ENCODE results near the gene UGT1A8. TPM values are rescaled to one million over a fixed set of nuclear protein-coding genes. Genes with fewer than 3 reads are reported as not detected.

UGT1A8 gene
- total RNA-seq, 2 donors from 2014 or later = not detected

- no peaks in the 10 kb centered on the region for H3K4me1 Mint-ChIP-seq
- Histone ChIP-seq H3K4me3 (ENCODE audit: low read length) (no peak overlapping the region), H3K4me1 (ENCODE audit: control insufficient read depth, insufficient read depth, low read length) (no peaks in the 10 kb centered on the region), H3K27ac (ENCODE audit: low read depth, low read length) (no peak overlapping the region), H3K9ac (ENCODE audit: extremely low read depth, low read length, poor library complexity, severe bottlenecking) (no peak overlapping the region), H3K27me3 (ENCODE audit: control insufficient read depth, insufficient read depth, low read length, poor library complexity, severe bottlenecking) (no peaks in the 10 kb centered on the region), H3K9me3 (ENCODE audit: control insufficient read depth, low read length) (no peaks in the 10 kb centered on the region), H3K36me3 (ENCODE audit: control insufficient read depth, insufficient read depth, low read length) (no peaks in the 10 kb centered on the region)
- no peak for TF ChIP-seq CTCF (conservative IDR thresholded peaks at IDR 0.05)
- no peak overlapping the region for H3K27ac Mint-ChIP-seq
- no peak for DNase-seq
- 91 to 98% methylated on average over 6 to 7 of the region's 7 CpGs for WGBS, 2 experiments (ENCODE audit: insufficient coverage in 1 of 2, insufficient read length in 1 of 2)
- H3K27me3 Mint-ChIP-seq (ENCODE audit: insufficient read depth) = no peaks in the 10 kb centered on the region
- peaks cover 4% of the 10 kb centered on the region for H3K9me3 Mint-ChIP-seq
- no peaks in the 10 kb centered on the region for H3K36me3 Mint-ChIP-seq (ENCODE audit: low read depth)
- no peak overlapping the region for H3K4me3 Mint-ChIP-seq
These were observed 172.1 kb downstream of the UGT1A8 start for GRCh38 chr2:233789554-233789953.

DNA sequence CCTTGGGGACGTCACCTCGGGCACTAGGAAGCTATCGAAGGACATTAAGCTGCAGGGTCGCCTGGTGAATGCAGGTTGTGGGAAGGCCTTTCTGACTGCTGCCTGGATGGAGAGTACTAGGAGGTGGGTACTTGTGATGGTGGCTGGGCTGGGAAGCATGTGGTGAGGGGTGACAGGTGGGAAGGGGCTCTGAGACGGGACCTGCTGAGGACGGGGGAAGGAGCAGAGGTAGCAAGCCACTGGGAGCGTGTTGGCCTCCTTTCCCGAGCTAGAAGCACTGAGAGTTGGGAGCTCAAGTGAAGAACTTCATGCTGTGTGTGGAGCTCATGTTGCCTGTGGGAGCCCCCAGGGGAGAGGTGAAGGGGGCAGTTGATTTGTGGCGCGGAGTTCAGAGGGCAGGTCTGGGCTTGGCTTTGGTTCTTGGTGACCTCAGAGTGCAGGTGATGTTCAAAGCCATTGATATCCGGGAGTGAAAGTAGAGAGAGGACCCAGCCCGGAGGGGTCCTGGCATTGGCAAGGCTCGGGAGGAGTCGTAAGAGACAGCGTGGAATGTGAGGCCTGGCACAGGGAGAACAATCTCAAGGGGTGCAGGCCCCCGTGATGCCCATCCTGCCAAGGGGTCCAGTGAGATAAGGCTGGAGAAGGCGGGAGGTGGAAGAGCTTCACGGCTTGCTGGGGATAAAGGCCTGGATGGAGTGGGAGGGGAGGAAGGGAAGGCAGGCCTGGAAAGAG lies 173.9 kb downstream of the UGT1A8 start:
- Histone ChIP-seq H3K27me3 (ENCODE audit: control insufficient read depth, insufficient read depth, low read length, poor library complexity, severe bottlenecking) (no peaks in the 10 kb centered on the region), H3K4me1 (ENCODE audit: control insufficient read depth, insufficient read depth, low read length) (no peaks in the 10 kb centered on the region), H3K36me3 (ENCODE audit: control insufficient read depth, insufficient read depth, low read length) (no peaks in the 10 kb centered on the region), H3K9ac (ENCODE audit: extremely low read depth, low read length, poor library complexity, severe bottlenecking) (no peak overlapping the region), H3K27ac (ENCODE audit: low read depth, low read length) (no peak overlapping the region), H3K9me3 (ENCODE audit: control insufficient read depth, low read length) (no peaks in the 10 kb centered on the region), H3K4me3 (ENCODE audit: low read length) (no peak overlapping the region)
- TF ChIP-seq CTCF (conservative IDR thresholded peaks at IDR 0.05) = no peak
- H3K36me3 Mint-ChIP-seq (ENCODE audit: low read depth) = no peaks in the 10 kb centered on the region
- no peak for DNase-seq
- H3K9me3 Mint-ChIP-seq = peaks cover under 1% of the 10 kb centered on the region
- WGBS, 2 experiments (ENCODE audit: insufficient coverage in 1 of 2, insufficient read length in 1 of 2) = 87 to 95% methylated on average over 13 to 18 of the region's 18 CpGs
- no peaks in the 10 kb centered on the region for H3K27me3 Mint-ChIP-seq (ENCODE audit: insufficient read depth)
- no peaks in the 10 kb centered on the region for H3K4me1 Mint-ChIP-seq
- no peak overlapping the region for H3K4me3 Mint-ChIP-seq
- no peak overlapping the region for H3K27ac Mint-ChIP-seq

- no peak overlapping the region for H3K27ac Mint-ChIP-seq
- TF ChIP-seq CTCF (conservative IDR thresholded peaks at IDR 0.05) = no peak
- no peak for DNase-seq
- H3K4me3 Mint-ChIP-seq = no peak overlapping the region
- H3K27ac ChIP-seq (ENCODE audit: low read depth, low read length) = no peak overlapping the region
- no peaks in the 10 kb centered on the region for H3K4me1 Mint-ChIP-seq
- H3K36me3 ChIP-seq (ENCODE audit: control insufficient read depth, insufficient read depth, low read length) = no peaks in the 10 kb centered on the region
- no peaks in the 10 kb centered on the region for H3K4me1 ChIP-seq (ENCODE audit: control insufficient read depth, insufficient read depth, low read length)
- H3K9ac ChIP-seq (ENCODE audit: extremely low read depth, low read length, poor library complexity, severe bottlenecking) = no peak overlapping the region
- no peaks in the 10 kb centered on the region for H3K9me3 ChIP-seq (ENCODE audit: control insufficient read depth, low read length)
- WGBS, 2 experiments (ENCODE audit: insufficient coverage in 1 of 2, insufficient read length in 1 of 2) = 86 to 98% methylated on average over 8 to 9 of the region's 9 CpGs
- no peaks in the 10 kb centered on the region for H3K27me3 Mint-ChIP-seq (ENCODE audit: insufficient read depth)
- no peaks in the 10 kb centered on the region for H3K27me3 ChIP-seq (ENCODE audit: control insufficient read depth, insufficient read depth, low read length, poor library complexity, severe bottlenecking)
- no peaks in the 10 kb centered on the region for H3K36me3 Mint-ChIP-seq (ENCODE audit: low read depth)
- no peak overlapping the region for H3K4me3 ChIP-seq (ENCODE audit: low read length)
- no peaks in the 10 kb centered on the region for H3K9me3 Mint-ChIP-seq
These were observed 174.5 kb downstream of the UGT1A8 start for GRCh38 chr2:233791883-233792329.
